Testis (tissue), 2 donors: ENCODE measurements around the gene CYTIP.

Experiments used
- POLR2A ChIP-seq: fragments of 450-650 bp; IDR thresholded peaks from one replicate; pipeline ENCODE4 v1.6.1; 2017; ENCODE audit warnings: antibody characterized with exemption, mild to moderate bottlenecking, moderate library complexity
- TF ChIP-seq, protein P1 (sequence below), 3 experiments: fragments of 450-650 bp in 2 of 3; fragments of 200-600 bp in 1 of 3; sonication (generic) in 1 of 3; IDR thresholded peaks; one replicate each; pipeline ENCODE4 v1.5.1; 2016 to 2019; ENCODE audit warnings: antibody characterized with exemption in 3 of 3, mild to moderate bottlenecking in 2 of 3, moderate library complexity in 1 of 3

DNA sequence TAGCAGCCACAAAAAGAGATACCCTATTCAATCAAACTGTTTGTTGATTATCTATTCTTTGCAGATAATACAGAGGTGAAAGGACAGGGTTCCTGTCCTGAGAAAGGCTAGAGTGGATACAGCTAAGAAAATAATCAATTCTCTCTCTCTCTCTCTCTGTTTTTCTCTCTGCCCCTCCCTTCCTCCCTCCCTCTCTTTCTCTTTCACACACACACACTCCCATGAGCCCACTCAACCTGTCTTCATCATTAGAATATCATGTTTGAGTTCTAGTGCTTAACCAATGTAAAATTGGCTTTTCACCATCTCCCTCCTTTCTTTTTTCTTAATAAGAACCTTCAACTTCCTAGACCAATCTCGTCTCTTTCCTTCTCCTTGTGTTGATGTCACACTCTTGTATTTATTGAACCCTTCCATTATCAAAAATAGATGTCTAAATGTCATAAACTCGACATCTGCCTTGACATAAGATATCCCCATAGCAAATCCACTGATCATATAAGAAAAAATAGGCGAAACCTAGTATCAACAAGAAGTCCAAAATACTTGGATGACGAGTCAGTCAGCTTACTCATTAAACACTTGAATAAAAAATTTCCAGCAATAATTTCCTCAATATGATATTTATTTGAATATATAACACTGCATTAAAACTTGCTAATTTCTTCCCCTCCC lies 42.8 kb upstream of the CYTIP start:
- no peak for TF ChIP-seq POLR2A
- TF ChIP-seq, protein P1, sequence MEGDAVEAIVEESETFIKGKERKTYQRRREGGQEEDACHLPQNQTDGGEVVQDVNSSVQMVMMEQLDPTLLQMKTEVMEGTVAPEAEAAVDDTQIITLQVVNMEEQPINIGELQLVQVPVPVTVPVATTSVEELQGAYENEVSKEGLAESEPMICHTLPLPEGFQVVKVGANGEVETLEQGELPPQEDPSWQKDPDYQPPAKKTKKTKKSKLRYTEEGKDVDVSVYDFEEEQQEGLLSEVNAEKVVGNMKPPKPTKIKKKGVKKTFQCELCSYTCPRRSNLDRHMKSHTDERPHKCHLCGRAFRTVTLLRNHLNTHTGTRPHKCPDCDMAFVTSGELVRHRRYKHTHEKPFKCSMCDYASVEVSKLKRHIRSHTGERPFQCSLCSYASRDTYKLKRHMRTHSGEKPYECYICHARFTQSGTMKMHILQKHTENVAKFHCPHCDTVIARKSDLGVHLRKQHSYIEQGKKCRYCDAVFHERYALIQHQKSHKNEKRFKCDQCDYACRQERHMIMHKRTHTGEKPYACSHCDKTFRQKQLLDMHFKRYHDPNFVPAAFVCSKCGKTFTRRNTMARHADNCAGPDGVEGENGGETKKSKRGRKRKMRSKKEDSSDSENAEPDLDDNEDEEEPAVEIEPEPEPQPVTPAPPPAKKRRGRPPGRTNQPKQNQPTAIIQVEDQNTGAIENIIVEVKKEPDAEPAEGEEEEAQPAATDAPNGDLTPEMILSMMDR (IDR thresholded peaks at IDR 0.05): no peak
